SK-N-SH (cell line): ENCODE measurements around the gene TSEN2. TPM values are rescaled to one million over a fixed set of nuclear protein-coding genes. Genes with fewer than 3 reads are reported as not detected.

Source experiments
- CTCF ChIA-PET: fragments of 300-600, 350-600 bp; formaldehyde crosslinking; extraction: SDS; loops from one replicate; lab custom pipeline; 2021; lab: Yijun Ruan, JAX
- POLR2A ChIA-PET: fragments of 350-600 bp; sonication (Branson Sonifier 250); formaldehyde crosslinking; extraction: SDS; loops from one replicate; lab custom pipeline; 2020; ENCODE audit warnings: antibody characterized with exemption, inconsistent platforms; lab: Yijun Ruan, JAX
- DNase-seq: peaks from one replicate; pipeline ENCODE4 v3.0.0; 2012
- H2AFZ ChIP-seq: fragments of 200-600 bp; sonication (generic); 2 replicates; pipeline ENCODE4 v1.8.1; 2016; ENCODE audit warnings: antibody characterized with exemption, mild to moderate bottlenecking, low read depth
- H3F3A ChIP-seq: fragments of 200-600 bp; sonication (generic); replicated peaks from 2 replicates; pipeline ENCODE3; 2016; ENCODE audit warnings: antibody characterized with exemption, mild to moderate bottlenecking; ENCODE audit not compliant: insufficient read depth
- H3K27ac ChIP-seq, 2 experiments: fragments of 200-500 bp in 1 of 2; fragments of 200-600 bp in 1 of 2; sonication (Bioruptor generic) in 1 of 2; sonication (generic), shearing (Covaris generic) in 1 of 2; 2 replicates each; pipeline versions ENCODE4 v1.5.1 to v1.6.1; 2014 to 2016; ENCODE audit warnings: low read depth in 2 of 2, inconsistent platforms in 1 of 2, low read length in 1 of 2, mild to moderate bottlenecking in 1 of 2, mixed read lengths in 1 of 2
- H3K27me3 ChIP-seq: fragments of 200-600 bp; sonication (generic), shearing (Covaris generic); 2 replicates; pipeline ENCODE4 v1.6.1; 2016; ENCODE audit warnings: mixed run types; ENCODE audit not compliant: insufficient read depth
- H3K36me3 ChIP-seq, 2 experiments: fragments of 200-500 bp in 1 of 2; fragments of 200-600 bp in 1 of 2; sonication (Bioruptor generic) in 1 of 2; sonication (generic) in 1 of 2; replicated peaks in 1 of 2; 2 replicates each; pipeline versions ENCODE3 to v1.5.1; 2014 to 2016; ENCODE audit warnings: low read length in 1 of 2, mild to moderate bottlenecking in 1 of 2; ENCODE audit not compliant: insufficient read depth in 2 of 2, control insufficient read depth in 1 of 2
- H3K4me1 ChIP-seq, 2 experiments: fragments of 200-500 bp in 1 of 2; fragments of 200-600 bp in 1 of 2; sonication (Bioruptor generic) in 1 of 2; sonication (generic), shearing (Covaris generic) in 1 of 2; 2 replicates each; pipeline versions ENCODE4 v1.5.1 to v1.6.1; 2014 to 2016; ENCODE audit warnings: low read depth in 1 of 2, low read length in 1 of 2, mixed run types in 1 of 2; ENCODE audit not compliant: insufficient read depth in 2 of 2, control insufficient read depth in 1 of 2
- H3K4me2 ChIP-seq: fragments of 200-600 bp; sonication (generic), shearing (Covaris generic); 2 replicates; pipeline ENCODE4 v1.6.1; 2017; ENCODE audit warnings: mixed run types
- H3K4me3 ChIP-seq, 2 experiments: fragments of 200-500 bp in 1 of 2; fragments of 200-600 bp in 1 of 2; sonication (Bioruptor generic) in 1 of 2; sonication (generic), shearing (Covaris generic) in 1 of 2; 2 replicates each; pipeline versions ENCODE4 v1.5.1 to v1.8.1; 2014 to 2016; ENCODE audit warnings: low read depth in 2 of 2, inconsistent platforms in 1 of 2, low read length in 1 of 2, mild to moderate bottlenecking in 1 of 2, mixed read lengths in 1 of 2, moderate library complexity in 1 of 2
- H3K79me2 ChIP-seq: fragments of 200-600 bp; sonication (generic); 2 replicates; pipeline ENCODE4 v1.8.1; 2017; ENCODE audit warnings: mild to moderate bottlenecking; ENCODE audit not compliant: insufficient read depth
- H3K9ac ChIP-seq: fragments of 200-600 bp; sonication (generic); 2 replicates; pipeline ENCODE4 v1.6.1; 2017; ENCODE audit warnings: mixed run types
- H3K9me2 ChIP-seq: fragments of 200-600 bp; sonication (generic); 2 replicates; pipeline ENCODE4 v1.6.1; 2017; ENCODE audit warnings: mixed run types
- H3K9me3 ChIP-seq: fragments of 200-600 bp; sonication (generic); 2 replicates; pipeline ENCODE4 v1.6.1; 2017; ENCODE audit warnings: mixed run types, mild to moderate bottlenecking, moderate library complexity
- H4K20me1 ChIP-seq: fragments of 200-600 bp; sonication (generic); 2 replicates; pipeline ENCODE4 v1.6.1; 2017; ENCODE audit warnings: mild to moderate bottlenecking, mixed run types; ENCODE audit not compliant: insufficient read depth
- CHD2 ChIP-seq: fragments of 150-350 bp; IDR thresholded peaks from 2 replicates; pipeline ENCODE4 v1.6.1; 2018; ENCODE audit warnings: low read length; ENCODE audit not compliant: partially characterized antibody
- ELF1 ChIP-seq: IDR thresholded peaks from 2 replicates; pipeline ENCODE4 v1.4.0; 2012
- EP300 ChIP-seq, 2 experiments: IDR thresholded peaks; 2 replicates each; pipeline versions ENCODE4 v1.4.0 to v1.6.1; 2012; ENCODE audit warnings: borderline replicate concordance in 1 of 2, low read depth in 1 of 2, low read length in 1 of 2
- FOSL2 ChIP-seq: IDR thresholded peaks from 2 replicates; pipeline ENCODE4 v1.4.0; 2012; ENCODE audit warnings: low read depth, mild to moderate bottlenecking, moderate library complexity, borderline replicate concordance
- FOXJ3 ChIP-seq: sonication (generic); formaldehyde crosslinking; IDR thresholded peaks from 2 replicates; pipeline ENCODE4 v1.5.1; 2020; ENCODE audit warnings: mild to moderate bottlenecking, missing genetic modification reagents
- FOXM1 ChIP-seq: IDR thresholded peaks from 2 replicates; pipeline ENCODE4 v1.4.0; 2012; ENCODE audit warnings: low read depth, mild to moderate bottlenecking
- GABPA ChIP-seq: IDR thresholded peaks from 2 replicates; pipeline ENCODE4 v1.4.0; 2012; ENCODE audit warnings: low read depth, mild to moderate bottlenecking
- GATA2 ChIP-seq: sonication (generic); formaldehyde crosslinking; IDR thresholded peaks from 2 replicates; pipeline ENCODE4 v1.5.0; 2020; ENCODE audit warnings: mild to moderate bottlenecking, missing genetic modification reagents
- IRF3 ChIP-seq: fragments of 150-350 bp; IDR thresholded peaks from 2 replicates; pipeline ENCODE4 v1.6.1; 2016; ENCODE audit warnings: mild to moderate bottlenecking, low read depth, low read length
- JUND ChIP-seq: IDR thresholded peaks from 2 replicates; pipeline ENCODE4 v1.4.0; 2012
- MEF2A ChIP-seq: IDR thresholded peaks from 2 replicates; pipeline ENCODE4 v1.4.0; 2012; ENCODE audit warnings: low read depth, borderline replicate concordance
- NFIC ChIP-seq: IDR thresholded peaks from 2 replicates; pipeline ENCODE4 v1.4.0; 2012; ENCODE audit warnings: borderline replicate concordance
- RAD21 ChIP-seq: IDR thresholded peaks from 2 replicates; pipeline ENCODE4 v1.6.1; 2012; ENCODE audit warnings: mild to moderate bottlenecking, low read length
- RXRA ChIP-seq: IDR thresholded peaks from 2 replicates; pipeline ENCODE4 v1.4.0; 2012; ENCODE audit warnings: low read depth, mild to moderate bottlenecking, borderline replicate concordance
- SMC3 ChIP-seq: IDR thresholded peaks from 2 replicates; pipeline ENCODE4 v1.6.1; 2012; ENCODE audit warnings: low read depth, low read length, improper control_type of control experiment
- TAF1 ChIP-seq: IDR thresholded peaks from 2 replicates; pipeline ENCODE4 v1.6.1; 2012; ENCODE audit warnings: low read depth, mild to moderate bottlenecking, low read length, moderate library complexity, borderline replicate concordance
- TCF12 ChIP-seq: IDR thresholded peaks from 2 replicates; pipeline ENCODE4 v1.4.0; 2012
- TEAD4 ChIP-seq: IDR thresholded peaks from 2 replicates; pipeline ENCODE4 v1.4.0; 2012; ENCODE audit warnings: mild to moderate bottlenecking, borderline replicate concordance; ENCODE audit not compliant: insufficient read depth
- WGBS: methylation state at CpG from one replicate; pipeline ENCODE4 v1.1.6; 2017; ENCODE audit warnings: low lambda C conversion rate; 5-methylcytosine and 5-hydroxymethylcytosine counted together
- polyA plus RNA-seq, 3 experiments: library from polyadenylated mRNA; depleted of rRNA; stranded (reverse); fragments of >200 nt; gene quantifications; 2 replicates each; pipeline ENCODE4 v1.2.3, GENCODE V29; 2012
- TF ChIP-seq, protein P1 (sequence below): IDR thresholded peaks from 2 replicates; pipeline ENCODE4 v1.6.1; 2012; ENCODE audit warnings: mild to moderate bottlenecking, low read depth, low read length, moderate library complexity
- TF ChIP-seq, protein P2 (sequence below): IDR thresholded peaks from 2 replicates; pipeline ENCODE4; 2012

Gene TSEN2
- polyA plus RNA-seq, 1 of the 3 experiments (the other 2 are of a cell fraction) = 13.0 TPM

DNA sequence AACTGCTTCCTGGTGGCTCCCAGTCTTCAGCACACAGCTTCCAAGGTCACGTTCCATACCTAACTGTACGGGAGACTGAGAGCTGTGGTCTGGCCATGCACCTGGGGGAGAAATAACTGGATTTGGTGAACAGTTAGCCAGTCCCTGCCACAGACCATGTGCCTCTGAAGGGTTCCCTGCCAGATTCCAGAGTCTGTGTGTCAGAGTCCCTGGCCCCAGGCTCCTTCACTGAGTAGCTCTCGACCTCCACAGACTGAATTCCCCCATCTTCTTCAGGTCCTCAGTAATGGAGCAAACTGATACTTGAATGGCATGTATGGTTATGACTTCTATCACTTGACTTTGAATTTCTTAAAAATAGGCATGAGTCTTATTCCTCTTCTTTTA lies 43.5 kb downstream of the TSEN2 start:
- ChIA-PET CTCF (no interaction called here), POLR2A (no interaction called here)
- H3K4me3 ChIP-seq = no peak overlapping the region
- DNase-seq = no peak
- no peaks in the 10 kb centered on the region for H3K27me3 ChIP-seq
- H2AFZ ChIP-seq = no peak overlapping the region
- H3K36me3 ChIP-seq = peaks cover 15 to 28% of the 10 kb centered on the region in 2 experiments
- no peaks in the 10 kb centered on the region; a peak in 1 of 4 replicates for H3K4me1 ChIP-seq
- no peaks in the 10 kb centered on the region for H3K9me2 ChIP-seq
- 100% methylated on average over 3 of the region's 3 CpGs for WGBS
- H3K79me2 ChIP-seq = no peaks in the 10 kb centered on the region
- H3F3A ChIP-seq = no peaks in the 10 kb centered on the region
- H3K4me2 ChIP-seq = no peak overlapping the region
- no peak overlapping the region for H3K9ac ChIP-seq
- no peaks in the 10 kb centered on the region for H4K20me1 ChIP-seq
- H3K27ac ChIP-seq = no peak overlapping the region
- no peaks in the 10 kb centered on the region for H3K9me3 ChIP-seq
- TF ChIP-seq NFIC (no peak), RXRA (no peak), GABPA (no peak), SMC3 (no peak), FOXM1 (no peak), FOXJ3 (CRISPR knock-in tag) (no peak), IRF3 (no peak), RAD21 (no peak), FOSL2 (no peak), JUND (no peak), TCF12 (no peak), MEF2A (no peak), GATA2 (CRISPR knock-in tag) (no peak), TAF1 (no peak), EP300 (IDR thresholded peaks at IDR 0.05; ENCODE audit: borderline replicate concordance in 1 of 2, low read depth in 1 of 2, low read length in 1 of 2) (no peak), CHD2 (no peak), ELF1 (no peak), TEAD4 (no peak)
- TF ChIP-seq, protein P1, sequence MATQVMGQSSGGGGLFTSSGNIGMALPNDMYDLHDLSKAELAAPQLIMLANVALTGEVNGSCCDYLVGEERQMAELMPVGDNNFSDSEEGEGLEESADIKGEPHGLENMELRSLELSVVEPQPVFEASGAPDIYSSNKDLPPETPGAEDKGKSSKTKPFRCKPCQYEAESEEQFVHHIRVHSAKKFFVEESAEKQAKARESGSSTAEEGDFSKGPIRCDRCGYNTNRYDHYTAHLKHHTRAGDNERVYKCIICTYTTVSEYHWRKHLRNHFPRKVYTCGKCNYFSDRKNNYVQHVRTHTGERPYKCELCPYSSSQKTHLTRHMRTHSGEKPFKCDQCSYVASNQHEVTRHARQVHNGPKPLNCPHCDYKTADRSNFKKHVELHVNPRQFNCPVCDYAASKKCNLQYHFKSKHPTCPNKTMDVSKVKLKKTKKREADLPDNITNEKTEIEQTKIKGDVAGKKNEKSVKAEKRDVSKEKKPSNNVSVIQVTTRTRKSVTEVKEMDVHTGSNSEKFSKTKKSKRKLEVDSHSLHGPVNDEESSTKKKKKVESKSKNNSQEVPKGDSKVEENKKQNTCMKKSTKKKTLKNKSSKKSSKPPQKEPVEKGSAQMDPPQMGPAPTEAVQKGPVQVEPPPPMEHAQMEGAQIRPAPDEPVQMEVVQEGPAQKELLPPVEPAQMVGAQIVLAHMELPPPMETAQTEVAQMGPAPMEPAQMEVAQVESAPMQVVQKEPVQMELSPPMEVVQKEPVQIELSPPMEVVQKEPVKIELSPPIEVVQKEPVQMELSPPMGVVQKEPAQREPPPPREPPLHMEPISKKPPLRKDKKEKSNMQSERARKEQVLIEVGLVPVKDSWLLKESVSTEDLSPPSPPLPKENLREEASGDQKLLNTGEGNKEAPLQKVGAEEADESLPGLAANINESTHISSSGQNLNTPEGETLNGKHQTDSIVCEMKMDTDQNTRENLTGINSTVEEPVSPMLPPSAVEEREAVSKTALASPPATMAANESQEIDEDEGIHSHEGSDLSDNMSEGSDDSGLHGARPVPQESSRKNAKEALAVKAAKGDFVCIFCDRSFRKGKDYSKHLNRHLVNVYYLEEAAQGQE = no peak
- TF ChIP-seq, protein P2, sequence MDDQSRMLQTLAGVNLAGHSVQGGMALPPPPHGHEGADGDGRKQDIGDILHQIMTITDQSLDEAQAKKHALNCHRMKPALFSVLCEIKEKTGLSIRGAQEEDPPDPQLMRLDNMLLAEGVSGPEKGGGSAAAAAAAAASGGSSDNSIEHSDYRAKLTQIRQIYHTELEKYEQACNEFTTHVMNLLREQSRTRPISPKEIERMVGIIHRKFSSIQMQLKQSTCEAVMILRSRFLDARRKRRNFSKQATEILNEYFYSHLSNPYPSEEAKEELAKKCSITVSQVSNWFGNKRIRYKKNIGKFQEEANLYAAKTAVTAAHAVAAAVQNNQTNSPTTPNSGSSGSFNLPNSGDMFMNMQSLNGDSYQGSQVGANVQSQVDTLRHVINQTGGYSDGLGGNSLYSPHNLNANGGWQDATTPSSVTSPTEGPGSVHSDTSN = no peak
